Suprapubic skin (tissue), 3 donors: ENCODE data around the gene FOXK1.

Source experiments
- EP300 ChIP-seq: sonication (generic); formaldehyde crosslinking; IDR thresholded peaks from one replicate; pipeline ENCODE4 v1.6.1; 2017; ENCODE audit warnings: antibody characterized with exemption
- POLR2A ChIP-seq, 2 donors: fragments of 450-650 bp; IDR thresholded peaks; one replicate each; pipeline ENCODE4 v1.6.1; 2017; ENCODE audit warnings: antibody characterized with exemption in 2 of 2, mild to moderate bottlenecking in 2 of 2, moderate library complexity in 2 of 2
- TF ChIP-seq, protein P1 (sequence below), 2 donors: fragments of 200-600 bp in 1 of 2; fragments of 450-650 bp in 1 of 2; sonication (generic) in 1 of 2; IDR thresholded peaks; one replicate each; pipeline ENCODE4 v1.5.1; 2016 to 2019; ENCODE audit warnings: antibody characterized with exemption in 2 of 2, mild to moderate bottlenecking in 1 of 2, moderate library complexity in 1 of 2

DNA sequence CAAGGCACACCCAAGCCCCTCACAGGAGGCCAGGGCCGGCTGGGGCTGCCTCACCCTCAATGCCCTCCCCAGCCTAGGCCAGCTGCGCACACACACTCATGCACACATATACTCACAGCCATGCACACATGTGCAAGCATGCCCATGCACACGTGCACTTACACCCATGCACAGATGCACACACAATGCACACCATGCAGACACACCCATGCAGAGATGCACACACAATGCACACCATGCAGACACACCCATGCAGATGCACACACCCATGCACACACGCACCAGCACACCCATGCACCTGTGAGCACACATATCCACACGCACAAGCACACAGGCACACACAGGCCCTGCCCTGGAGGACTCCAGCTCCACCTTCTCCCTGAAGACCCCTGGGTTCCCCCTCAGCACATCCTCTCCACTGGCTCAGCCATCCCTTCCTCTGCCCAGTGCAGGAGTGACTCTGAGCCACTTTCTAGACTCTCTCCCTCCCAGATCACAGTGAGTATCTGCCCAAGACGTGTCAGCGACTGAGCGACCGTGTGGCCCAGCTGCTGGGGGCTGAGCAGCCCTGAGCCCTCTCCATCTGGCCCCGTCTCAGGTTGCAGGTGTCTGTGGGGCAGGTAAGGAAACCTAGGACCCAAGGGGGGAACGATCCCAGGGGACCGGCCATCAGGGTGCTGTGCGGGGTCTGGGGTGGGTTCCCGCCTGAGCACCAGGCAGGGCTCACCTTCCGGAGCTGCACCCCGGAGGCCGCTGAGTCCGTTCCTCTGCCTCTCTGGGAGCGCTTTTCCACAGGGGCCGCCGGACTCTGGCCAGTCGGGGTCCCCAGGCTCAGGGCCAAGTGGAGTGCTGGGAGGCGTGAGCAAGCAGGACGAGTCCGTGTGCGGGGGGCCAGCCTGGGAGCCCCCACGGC lies 119.1 kb downstream of the FOXK1 start:
- TF ChIP-seq POLR2A (IDR thresholded peaks at IDR 0.05) (no peak), EP300 (no peak)
- TF ChIP-seq, protein P1, sequence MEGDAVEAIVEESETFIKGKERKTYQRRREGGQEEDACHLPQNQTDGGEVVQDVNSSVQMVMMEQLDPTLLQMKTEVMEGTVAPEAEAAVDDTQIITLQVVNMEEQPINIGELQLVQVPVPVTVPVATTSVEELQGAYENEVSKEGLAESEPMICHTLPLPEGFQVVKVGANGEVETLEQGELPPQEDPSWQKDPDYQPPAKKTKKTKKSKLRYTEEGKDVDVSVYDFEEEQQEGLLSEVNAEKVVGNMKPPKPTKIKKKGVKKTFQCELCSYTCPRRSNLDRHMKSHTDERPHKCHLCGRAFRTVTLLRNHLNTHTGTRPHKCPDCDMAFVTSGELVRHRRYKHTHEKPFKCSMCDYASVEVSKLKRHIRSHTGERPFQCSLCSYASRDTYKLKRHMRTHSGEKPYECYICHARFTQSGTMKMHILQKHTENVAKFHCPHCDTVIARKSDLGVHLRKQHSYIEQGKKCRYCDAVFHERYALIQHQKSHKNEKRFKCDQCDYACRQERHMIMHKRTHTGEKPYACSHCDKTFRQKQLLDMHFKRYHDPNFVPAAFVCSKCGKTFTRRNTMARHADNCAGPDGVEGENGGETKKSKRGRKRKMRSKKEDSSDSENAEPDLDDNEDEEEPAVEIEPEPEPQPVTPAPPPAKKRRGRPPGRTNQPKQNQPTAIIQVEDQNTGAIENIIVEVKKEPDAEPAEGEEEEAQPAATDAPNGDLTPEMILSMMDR (IDR thresholded peaks at IDR 0.05) = no peak
